Measurements from ENCODE around the gene PEMT.

The PEMT gene

DNA sequence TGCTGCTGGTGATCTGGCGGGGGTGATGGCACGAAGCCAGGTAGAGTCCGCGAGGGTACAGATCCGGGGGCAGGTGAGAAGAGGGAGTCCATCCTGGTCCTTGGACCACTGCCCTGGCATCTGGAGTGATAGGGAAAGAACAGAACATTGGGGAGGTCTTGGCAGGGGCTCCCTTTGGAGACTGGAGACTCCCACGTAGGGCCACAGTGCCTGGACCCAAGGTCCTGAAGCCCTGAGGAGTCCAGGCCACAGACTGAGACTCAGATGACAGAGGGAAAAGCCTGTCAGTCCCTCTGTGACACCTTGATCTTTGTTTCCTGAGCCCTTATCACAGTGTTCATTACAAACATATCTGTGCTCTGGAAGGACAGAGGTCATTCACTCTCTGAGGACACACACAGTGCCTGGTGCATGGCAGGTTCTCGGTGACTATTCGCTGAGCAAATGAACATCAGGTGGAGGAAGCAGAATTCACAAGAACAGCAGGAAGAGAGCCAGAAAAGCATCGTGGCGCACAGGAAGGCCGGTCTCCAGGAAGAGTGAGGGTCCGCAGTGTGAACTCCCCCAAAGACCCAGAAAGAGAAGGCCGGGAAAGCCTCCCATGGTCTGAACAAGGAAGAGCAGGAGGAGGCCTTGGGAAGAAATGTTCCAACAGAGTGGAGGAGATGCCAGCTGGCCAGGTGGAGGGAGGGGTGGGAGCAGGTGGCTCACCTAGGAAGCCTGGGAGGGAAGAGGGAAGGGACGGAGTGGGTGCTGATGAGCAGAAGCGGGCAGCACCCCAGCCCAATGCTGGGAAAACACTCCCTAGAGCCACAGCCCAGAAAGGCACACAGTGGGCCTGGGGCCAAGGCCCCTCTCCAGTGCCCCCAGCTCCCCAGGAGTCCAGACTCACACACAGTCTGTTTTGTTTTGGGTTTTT, 20.5 kb downstream of the PEMT start:
- no peak for DNase-seq (ENCODE audit: low spot score)

GRCh38 chr17:17570140-17570797, 21.2 kb downstream of the PEMT start:
- peak; percentile 41 for DNase-seq (ENCODE audit: low spot score)

- no peak for DNase-seq (ENCODE audit: low spot score)
These were observed 21.8 kb downstream of the PEMT start for GRCh38 chr17:17569691-17570090.

GRCh38 chr17:17568772-17569195, 22.7 kb downstream of the PEMT start:
- peak; percentile 81 for DNase-seq (ENCODE audit: low spot score)

GRCh38 chr17:17567631-17568030, 23.9 kb downstream of the PEMT start:
- DNase-seq (ENCODE audit: low spot score): no peak

DNA sequence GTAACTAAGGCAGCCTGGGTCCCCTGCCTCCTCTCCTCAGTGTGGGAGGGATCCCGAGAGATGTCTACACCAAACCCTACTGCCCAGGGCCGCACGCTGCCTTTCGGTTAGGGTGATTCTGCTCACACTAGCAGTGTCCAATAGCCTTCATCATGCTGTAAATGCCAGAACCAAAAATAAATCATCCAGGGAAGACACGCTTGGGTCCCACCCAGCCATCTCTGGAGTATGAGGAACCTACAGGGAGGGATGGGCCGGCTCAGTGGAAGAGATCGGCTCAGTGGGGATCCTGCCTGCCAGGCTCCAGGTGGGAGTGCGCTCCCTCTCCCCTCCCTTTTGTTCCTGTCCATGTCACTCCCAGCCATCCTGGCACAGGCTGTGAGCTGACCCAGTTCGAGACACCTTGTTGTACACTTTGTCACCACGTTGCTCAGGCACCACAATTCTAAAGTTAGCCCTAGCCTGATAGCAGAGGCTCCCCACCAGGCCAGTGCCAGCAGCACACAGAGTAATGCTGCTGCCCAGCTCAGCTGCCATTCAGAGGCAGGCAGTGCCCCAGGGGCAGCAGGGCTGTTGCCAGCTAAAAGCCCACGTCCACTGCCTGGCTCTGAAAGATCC, 24.5 kb downstream of the PEMT start:
- no peak for DNase-seq (ENCODE audit: low spot score)

DNA sequence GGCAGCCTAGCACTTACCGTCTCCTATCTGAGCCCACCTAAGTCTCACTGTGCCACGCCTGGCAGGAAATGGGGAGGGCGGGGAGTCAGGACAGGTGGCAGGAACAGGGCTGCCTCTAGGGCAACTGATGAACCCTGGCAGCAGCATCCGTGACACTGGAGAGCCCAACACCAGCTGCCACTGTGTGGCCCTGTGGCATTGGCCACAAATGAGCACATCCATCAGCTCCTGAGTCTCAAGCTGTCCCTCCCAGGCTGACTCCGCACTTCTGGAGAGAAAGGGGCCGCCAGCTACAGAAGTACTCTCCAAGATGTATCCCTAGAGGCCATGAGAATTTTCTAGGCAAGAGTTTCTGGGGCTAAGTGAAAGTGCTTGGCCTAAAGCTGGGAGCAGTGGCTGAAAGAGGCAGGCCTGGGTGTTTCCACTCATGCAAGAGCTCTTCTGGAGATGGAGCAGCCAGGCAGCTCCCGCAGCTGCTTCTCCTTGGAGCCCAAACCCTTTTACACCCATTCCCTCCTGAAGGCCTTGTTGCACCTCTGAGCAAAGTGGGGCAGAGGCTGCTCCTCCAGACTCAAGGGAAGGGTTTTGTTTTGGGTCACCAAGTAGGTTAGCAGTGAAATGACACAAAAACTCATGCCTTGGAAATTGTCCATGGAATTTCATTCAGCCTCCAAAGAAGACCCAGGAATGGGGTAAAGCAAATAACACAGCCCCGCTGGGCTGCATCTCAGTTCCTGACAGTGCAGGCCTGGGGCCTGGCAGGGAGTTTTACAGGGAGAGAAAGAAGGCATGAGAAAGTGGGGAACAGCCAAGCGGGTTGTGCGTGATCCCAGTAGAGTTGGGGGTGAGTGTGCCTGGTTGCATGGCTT, 25.8 kb downstream of the PEMT start:
- DNase-seq (ENCODE audit: low spot score): no peak

- DNase-seq (ENCODE audit: low spot score): no peak
These were observed 26.6 kb downstream of the PEMT start for GRCh38 chr17:17564896-17565295.

DNA sequence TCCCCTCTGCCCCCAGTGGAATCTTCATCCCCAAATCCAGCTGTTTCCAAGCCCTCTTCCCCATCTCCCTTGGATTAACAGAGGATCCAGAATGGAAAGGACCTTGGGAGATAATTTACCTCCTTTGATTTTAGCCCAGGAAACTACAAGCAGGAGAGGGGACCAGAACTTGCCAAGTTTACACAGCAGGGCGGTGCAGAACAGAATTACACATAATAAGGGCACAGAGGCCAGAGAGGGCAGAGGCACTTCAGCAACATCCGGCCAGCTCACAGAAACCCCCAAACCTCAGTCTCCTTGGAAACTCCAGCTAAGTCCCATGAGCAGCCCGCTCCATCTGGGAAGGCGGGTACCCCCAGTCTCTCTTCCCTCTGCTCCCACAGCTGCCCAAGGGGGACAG, 27.2 kb downstream of the PEMT start:
- DNase-seq (ENCODE audit: low spot score): no peak

- no peak for DNase-seq (ENCODE audit: low spot score)
These were observed 28.0 kb downstream of the PEMT start for GRCh38 chr17:17563530-17563929.

DNA sequence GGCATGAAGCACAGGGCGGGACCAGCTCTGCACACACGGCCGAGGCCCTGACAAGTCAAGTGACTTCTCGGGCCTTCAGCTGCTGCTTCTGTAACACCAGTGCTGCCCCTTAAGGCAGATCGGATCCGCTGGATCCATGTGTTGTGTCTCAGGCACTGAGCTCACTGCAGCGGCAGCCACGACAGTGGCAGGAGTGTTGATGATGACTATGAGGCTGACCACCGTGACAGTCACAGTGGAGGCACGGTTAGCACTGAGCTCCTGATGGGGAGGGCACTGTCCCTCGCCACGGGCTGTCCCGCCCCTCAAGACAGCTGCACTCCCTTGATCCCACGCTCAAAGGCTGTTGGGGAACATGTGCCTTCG, 29.4 kb downstream of the PEMT start:
- no peak for DNase-seq (ENCODE audit: low spot score)

GRCh38 chr17:17561408-17562145, 29.9 kb downstream of the PEMT start:
- DNase-seq (ENCODE audit: low spot score): no peak

DNA sequence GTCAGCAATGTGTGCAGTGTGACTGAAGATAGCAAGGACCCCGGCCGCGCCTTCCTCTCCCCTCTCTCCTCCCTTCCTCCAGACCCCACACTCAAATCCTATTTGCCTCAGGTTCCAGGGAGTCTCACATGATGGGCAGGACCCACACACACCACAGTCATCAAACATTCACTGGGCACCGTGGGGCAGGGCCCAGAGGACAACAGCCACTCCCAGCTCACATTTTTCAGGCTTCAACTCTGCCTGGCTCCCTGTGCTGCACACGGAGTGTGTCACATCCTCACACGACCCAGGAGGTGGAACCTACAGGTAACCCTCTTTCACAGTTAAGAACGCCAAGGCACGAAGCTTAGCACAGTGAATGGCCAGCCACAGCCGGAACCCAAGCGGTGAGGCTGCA, 30.5 kb downstream of the PEMT start:
- DNase-seq (ENCODE audit: low spot score): no peak

GRCh38 chr17:17560167-17560566, 31.3 kb downstream of the PEMT start:
- DNase-seq (ENCODE audit: low spot score): no peak

DNA sequence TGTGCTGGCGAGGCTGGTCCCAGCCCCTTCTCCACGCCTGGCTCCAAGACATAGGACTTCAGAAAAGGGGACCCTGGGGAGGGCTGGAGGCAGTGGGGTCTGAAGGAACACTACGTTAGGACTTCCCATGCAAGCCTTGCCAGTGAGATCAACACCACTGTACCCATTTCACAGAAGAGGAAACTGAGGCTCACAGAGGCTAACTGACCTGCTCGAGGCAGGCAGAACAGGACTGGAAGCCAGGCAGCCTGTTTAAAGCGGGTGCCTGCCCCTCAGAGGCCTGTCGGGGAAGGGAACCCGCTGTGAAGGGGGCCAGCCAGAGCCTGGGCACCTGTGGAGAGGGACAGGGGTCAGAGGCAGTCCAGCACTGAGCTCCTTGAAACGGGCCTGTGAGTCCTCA, 32.3 kb downstream of the PEMT start:
- no peak for DNase-seq (ENCODE audit: low spot score)

- no peak for DNase-seq (ENCODE audit: low spot score)
These were observed 33.1 kb downstream of the PEMT start for GRCh38 chr17:17558431-17558830.

DNA sequence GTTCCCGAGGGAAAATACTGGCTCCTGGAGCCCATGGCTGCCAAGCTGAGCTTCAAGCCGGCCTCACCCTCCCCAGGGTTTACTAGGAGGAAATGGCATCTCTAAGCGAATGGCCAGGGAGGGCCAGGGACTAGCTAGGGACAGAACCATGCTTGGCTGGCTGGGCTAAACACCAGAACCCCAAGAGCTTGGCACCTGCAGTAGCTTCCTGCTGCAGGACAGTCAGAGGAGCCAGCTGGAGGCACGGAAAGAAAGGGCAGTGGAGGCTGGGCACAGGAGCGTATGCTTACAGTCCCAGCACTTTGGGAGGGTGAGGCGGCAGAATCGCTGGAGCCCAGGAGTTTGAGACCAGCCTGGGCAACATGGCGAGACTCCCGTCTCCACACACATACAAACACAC, 33.7 kb downstream of the PEMT start:
- DNase-seq (ENCODE audit: low spot score): no peak

DNA sequence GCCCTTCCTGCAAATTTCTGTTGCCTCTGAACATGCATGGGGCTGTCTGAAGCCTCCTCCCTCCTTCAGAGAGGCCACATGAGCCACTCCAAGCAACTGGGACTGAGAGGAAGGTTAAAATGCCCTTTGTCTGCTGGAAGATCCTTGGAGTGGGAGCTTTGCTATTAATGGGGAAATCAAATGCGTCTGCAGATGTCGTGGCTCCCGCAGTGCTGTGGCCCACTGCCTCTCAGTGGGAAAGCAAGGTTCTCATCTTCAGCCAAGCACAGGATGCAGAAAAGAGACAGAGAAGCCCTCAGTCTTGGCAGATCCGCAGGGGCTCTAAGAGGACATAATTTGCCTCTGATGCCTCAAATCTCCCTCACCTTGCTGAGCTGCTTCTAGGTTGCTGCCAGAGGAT, 34.8 kb downstream of the PEMT start:
- DNase-seq (ENCODE audit: low spot score): no peak

DNA sequence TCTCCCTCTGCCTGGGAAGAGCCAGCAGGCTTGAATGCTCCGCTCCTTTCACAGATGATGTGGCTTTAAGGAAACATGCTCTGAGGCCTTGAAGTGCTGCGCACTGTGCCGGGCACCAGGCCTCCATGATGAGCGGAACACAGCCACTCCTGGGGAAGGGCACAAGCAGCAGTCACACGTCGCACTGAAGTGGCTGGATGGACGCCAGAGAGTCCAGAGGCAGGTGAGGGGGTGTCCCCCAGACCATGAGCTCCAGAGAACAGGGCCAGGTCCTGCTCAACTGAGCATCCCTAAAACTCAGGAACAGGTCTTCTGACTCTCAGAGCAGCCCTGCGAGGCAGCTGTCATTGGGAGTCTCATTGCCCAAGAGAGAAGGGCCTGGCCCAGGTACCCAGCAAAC, 35.6 kb downstream of the PEMT start:
- no peak for DNase-seq (ENCODE audit: low spot score)

DNA sequence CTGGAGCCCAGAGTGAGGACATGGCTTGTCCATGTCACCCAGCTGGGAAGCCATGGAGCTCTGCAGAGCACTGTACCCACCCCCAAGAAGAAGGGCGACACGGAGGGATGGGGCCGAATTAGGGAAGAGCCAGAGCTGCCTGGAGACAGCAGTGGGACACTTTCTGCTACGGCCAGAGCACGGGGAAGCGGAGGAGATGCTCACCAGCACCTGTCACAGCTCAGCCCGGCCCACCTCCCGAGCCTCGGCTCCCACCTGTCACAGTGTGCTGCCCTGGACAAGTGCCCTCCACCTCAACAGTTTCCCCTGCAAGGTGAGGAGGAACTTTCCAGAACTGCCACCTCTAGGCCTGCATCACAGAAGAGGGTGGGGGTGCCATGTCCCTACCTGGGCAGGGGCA, 36.4 kb downstream of the PEMT start:
- no peak for DNase-seq (ENCODE audit: low spot score)

DNA sequence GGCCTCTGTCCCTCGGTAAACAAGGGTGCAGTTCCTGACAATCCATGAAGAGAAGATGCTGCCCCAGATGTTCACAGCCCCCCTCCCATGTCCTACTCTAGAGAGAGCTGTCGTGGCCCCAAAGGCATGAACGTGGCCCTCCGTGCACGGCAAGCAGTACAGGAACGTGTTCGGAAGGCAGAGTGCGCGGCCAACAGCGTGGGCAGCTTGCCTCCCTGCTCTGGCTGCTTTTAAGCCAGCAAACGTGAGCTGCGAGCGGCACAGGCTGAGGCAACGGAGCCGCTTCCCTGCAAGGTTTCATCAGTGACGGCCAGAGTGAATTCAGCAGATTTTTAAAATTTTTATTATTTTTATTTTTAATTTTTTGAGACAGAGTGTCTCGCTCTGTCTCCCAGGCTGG, 37.2 kb downstream of the PEMT start:
- DNase-seq (ENCODE audit: low spot score): no peak
